T-helper 1 cell treated with Interleukin-12 subunit alpha and Interleukin-12 subunit beta and Interleukin-4 antibody, amounts not matched to agents 30 ng/mL and 1 ng/mL, for 36 hours (primary cell): ENCODE measurements around the gene COL25A1. TPM values are rescaled to one million over a fixed set of nuclear protein-coding genes. Genes with fewer than 3 reads are reported as not detected.

Experiments
- intact Hi-C: fragments of 100-400 bp; cut with micrococcal nuclease; formaldehyde crosslinking; loops from one replicate; pipeline ENCODE4 v1.15.1; 2024
- total RNA-seq: library from RNA; stranded (reverse); gene quantifications from 2 replicates; pipeline ENCODE4 v1.2.3, GENCODE V29; 2022

COL25A1 gene
- total RNA-seq, 1 donor from 2014 or later, result not detected

DNA sequence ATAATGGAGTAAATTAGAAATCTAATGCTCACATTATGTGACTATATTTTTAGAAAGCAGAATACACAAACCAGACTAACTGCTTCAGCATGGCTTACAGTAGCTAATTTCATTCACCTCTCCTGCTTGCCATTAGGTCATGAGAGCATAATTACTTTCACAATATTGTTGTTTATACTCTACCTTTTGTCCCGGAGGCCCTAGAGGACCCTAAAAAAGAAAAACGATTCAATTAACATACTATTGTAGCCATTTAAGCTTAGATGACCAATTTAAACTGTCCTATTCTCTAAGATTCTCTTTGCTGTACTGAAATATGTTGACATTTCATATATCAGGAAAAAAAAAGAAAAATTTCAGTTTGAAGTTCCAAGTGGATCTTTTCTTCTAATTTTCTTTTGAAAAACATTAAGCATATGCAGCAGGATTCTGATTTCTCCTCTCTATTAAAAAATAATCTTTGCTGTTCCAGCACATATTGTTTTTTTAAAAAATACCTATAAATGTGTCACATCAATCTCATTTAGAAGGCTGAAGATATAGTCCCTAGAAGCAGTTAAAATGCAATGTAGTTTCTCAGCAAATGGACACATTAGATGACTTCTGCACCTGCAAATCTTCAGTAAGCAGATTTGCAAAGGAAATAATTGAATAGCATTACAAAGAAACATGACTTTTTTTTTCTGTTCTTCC lies 381.9 kb downstream of the COL25A1 start:
- intact Hi-C loops, result no loop called here

DNA sequence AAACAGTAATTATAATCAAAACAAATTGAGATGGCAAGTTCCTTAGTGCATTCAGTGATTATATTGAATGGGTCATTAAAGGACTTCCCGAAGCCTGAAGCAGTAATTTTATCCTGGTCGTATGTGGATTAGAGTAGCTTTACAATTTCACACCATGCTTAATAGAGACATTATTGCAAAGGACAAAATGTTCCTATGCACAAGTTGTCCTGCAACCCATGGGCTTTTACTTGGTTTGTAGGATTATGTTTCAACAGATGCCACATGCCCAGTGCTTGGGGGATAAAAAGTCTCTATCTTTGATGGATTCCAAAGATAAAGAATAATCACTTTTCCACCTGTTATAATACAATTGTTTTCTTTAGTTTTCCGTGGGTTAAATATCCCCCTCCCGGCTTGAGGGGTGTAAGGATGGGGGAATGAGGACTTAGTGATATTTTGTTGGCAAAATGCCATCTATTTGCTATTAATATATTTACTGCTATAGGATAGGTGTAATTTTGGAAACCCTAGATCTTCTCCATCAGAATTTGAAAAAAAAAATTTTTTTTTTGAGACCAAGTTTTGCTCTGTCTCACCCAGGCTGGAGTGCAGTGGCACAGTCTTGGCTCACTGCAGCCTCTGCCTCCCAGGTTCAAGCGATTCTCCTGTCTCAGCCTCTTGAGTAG lies 383.1 kb downstream of the COL25A1 start:
- intact Hi-C loops, result no loop called here

- intact Hi-C loops, result no loop called here
These were observed 385.2 kb downstream of the COL25A1 start for GRCh38 chr4:108917255-108917654.

- intact Hi-C loops, result no loop called here
These were observed 385.8 kb downstream of the COL25A1 start for GRCh38 chr4:108916638-108917037.

- intact Hi-C loops, result no loop called here
These were observed 395.5 kb downstream of the COL25A1 start for GRCh38 chr4:108906866-108907367.

- intact Hi-C loops, result no loop called here
These were observed 396.5 kb downstream of the COL25A1 start for GRCh38 chr4:108906006-108906405.

DNA sequence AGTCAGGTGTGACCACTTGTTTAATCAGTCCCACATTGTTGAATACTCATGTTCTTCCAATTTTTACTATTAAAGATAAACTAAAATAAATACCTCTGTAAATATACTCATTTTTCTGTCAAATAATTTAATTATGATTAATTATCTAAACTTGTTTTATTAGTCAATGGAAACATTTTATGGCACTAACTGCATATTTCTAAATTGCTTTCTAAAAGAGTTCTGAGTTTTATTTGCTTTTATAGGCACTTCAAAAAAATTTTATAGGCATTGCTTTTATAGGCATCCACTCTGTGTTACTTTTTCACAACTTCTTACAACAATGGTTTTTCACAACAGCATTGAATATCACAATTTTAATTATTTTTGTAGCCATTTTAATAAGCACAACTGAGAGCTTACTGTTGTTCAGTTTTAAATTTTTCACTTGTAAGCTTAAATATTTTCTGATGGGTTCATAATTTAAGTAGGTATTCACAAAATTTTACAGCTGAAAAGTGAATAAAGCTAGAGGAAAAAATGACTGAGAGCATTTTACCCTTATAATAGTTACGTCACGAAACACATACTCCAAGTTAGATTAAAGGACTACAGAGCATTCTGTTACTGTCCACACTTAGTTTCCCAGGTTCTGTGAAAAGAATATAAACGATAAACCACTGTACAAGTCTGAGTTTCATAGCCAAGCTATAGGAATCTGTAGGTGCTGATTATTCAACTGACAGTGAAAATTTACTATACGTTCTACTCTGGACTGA lies 398.8 kb downstream of the COL25A1 start:
- intact Hi-C loops, result no loop called here

GRCh38 chr4:108902769-108903168 lies 399.7 kb downstream of the COL25A1 start:
- intact Hi-C loops, result no loop called here

DNA sequence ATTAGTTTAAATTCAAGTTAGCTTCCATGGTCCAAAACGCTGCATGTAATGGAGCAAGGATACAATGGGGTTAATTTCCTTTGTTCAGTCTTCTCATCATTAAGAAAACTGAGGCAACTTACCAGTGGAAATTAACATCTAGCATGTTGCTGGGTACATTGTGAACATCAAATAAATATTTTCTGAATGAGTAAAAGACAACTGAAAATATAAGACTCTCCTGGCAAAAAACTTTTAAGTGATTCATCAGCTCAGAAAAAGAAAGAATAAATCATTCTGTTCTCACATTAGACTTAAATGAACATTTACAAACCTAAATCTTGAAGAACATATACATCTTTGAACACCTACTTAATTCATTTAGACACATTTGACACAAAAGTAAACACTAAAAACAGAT lies 401.2 kb downstream of the COL25A1 start:
- intact Hi-C loops, result no loop called here

DNA sequence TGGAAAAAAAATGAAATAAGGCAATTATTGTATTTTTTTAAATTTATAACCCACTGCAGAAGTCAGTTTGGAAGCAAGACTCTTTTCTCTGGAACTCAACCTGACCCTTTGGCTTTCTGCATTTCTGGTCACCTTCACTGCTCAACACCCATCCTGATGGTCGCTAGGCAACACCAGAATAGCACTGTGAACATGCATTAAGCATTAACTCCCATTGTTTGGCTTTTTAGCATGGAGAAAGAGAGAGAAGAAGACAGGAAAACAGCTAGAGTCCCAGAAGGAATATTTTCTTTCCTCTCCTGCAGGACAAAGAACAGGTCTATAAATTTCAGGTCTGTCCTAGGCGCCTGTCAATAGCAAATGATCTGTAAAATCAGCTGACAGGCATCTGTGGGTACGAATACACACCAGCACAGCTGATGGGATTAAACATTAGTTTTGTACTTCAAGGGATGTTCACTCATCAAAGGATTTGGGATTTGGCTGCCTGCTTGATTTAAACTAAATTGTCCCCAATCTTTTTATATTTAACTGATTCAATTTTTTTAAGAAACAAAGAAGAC lies 402.4 kb downstream of the COL25A1 start:
- intact Hi-C loops, result no loop called here

- intact Hi-C loops, result no loop called here
These were observed 409.0 kb downstream of the COL25A1 start for GRCh38 chr4:108893468-108893867.

DNA sequence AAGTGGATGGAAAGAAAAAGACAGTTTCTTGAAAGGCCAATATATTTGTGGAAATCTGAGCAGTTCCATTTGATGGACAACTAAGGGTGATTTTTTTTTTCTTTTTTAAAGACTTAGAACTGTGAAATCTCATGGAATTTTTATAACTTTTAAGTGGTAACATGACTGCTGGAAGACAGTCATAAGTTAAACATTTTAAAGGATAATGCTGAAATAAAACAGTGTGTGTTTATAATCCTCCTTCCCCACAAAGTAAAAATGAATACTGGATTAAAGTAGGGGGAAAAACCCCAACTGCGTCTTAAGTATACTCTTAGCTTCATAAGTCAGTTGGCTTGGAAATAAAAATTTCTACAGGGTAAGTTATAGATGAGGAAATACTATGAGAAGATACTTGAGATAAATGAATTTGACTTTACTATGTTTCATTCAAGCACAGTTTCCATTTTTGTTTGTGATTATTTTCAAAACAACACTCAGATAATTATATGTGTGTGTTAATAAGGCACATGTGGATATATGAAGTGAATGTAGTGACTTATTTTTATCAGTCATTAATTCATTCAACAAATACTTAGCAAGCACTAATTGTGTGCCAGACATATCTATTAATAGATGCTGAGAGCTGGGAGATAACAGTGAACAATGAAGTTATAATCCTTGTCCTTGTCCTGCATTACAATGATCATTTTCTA lies 410.4 kb downstream of the COL25A1 start:
- intact Hi-C loops, result no loop called here

GRCh38 chr4:108890484-108890881 lies 412.0 kb downstream of the COL25A1 start:
- intact Hi-C loops, result no loop called here

DNA sequence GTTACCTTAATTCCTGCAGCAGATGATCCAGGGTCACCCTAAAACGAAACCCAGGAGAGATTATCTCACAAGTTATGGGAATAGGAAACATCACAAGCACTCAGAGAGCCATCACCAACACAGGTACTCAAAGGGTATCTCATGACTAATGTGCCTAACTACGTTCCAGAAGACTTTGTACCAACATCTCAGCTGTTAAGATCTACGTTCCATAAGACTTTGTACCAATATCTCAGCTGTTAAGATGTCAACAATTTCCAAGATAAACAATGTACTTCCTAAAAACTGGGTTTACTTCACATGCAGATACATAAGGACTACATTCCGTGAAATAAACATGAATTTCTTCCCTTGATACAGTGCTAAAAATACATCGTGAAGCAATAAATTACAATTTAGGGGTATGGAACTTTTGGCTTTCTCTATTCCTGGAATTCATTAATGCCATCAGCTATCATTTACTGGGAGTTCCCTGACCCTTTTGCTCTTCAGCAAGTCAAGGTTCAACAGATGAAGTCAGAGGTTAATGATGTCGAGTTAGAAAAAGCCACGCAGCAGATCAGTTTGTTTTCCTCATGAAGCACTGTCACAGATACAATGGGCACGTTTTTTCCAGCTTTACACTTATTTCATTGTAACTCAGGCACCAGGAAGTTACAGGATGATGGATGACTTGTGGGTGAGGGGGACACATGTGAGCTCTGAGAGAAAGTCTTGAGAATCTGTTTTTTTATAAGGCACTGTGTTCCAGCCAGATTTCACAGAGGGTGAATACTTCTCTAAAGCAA lies 412.6 kb downstream of the COL25A1 start:
- intact Hi-C loops, result no loop called here

GRCh38 chr4:108888769-108889168 lies 413.7 kb downstream of the COL25A1 start:
- intact Hi-C loops, result no loop called here

- intact Hi-C loops, result no loop called here
These were observed 415.4 kb downstream of the COL25A1 start for GRCh38 chr4:108887034-108887433.

- intact Hi-C loops, result no loop called here
These were observed 417.2 kb downstream of the COL25A1 start for GRCh38 chr4:108885211-108885610.

DNA sequence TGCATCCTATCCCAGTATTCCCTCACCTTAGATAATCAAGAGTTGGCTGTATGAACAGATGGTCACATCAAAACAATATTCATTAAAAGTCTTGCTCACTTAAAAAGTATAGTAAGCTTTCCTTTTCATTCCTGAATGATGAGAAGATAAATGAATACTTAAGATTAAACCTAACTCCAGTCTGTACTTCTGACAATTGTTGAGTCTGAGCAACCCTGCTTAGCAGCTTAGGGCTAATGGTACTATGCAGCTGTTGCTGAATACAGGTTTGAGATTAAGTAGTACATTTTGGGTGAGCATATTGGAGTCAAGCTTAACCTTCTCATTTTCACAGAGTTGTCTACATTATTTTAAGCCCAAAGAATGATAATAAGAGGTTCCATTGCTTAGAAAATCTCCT lies 417.9 kb downstream of the COL25A1 start:
- intact Hi-C loops, result no loop called here

DNA sequence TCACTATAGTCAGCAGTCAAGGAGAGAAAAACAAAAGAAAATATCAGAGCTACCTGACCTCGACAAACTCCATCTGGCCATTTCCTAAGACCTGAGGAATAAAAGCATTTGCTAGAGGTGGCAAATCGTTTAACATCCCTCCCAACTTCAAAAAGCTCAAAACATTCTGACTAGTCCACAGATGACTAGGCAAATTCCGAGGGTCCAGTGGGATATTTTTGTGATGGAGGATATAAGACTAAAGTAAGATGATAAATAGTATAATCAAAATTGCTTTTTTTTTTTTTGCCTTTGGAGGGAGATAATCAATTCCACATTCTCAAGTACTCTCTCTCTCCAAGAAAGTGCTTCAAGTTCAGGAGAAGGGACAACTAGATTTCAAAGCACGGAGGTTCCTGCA lies 420.5 kb downstream of the COL25A1 start:
- intact Hi-C loops, result no loop called here

- intact Hi-C loops, result no loop called here
These were observed 421.3 kb downstream of the COL25A1 start for GRCh38 chr4:108881190-108881589.
